HG02943 (cell line): ENCODE measurements around the gene CAMSAP3.
A peak's percentile ranks its signal among the peaks of the same experiment; 100 is the strongest.

Experiments used
- ATAC-seq: cut with Tn5 transposase; IDR thresholded peaks from one replicate; pipeline ENCODE4 v1.9.1; 2021; ENCODE audit warnings: mild to moderate bottlenecking, low read depth, moderate library complexity; ENCODE audit not compliant: unreplicated experiment

The CAMSAP3 gene

GRCh38 chr19:7612282-7613274, 16.9 kb downstream of the CAMSAP3 start:
- no peak for ATAC-seq

- no peak for ATAC-seq
Observed at GRCh38 chr19:7614859-7615741, 19.4 kb downstream of the CAMSAP3 start.

GRCh38 chr19:7617172-7617571, 21.5 kb downstream of the CAMSAP3 start:
- no peak for ATAC-seq

- ATAC-seq, result no peak
Observed at GRCh38 chr19:7617735-7618134, 22.1 kb downstream of the CAMSAP3 start.

GRCh38 chr19:7618348-7618747, 22.7 kb downstream of the CAMSAP3 start:
- ATAC-seq, result no peak

- no peak for ATAC-seq
Observed at GRCh38 chr19:7618771-7619510, 23.3 kb downstream of the CAMSAP3 start.

- ATAC-seq, result no peak
Observed at GRCh38 chr19:7619671-7620441, 24.2 kb downstream of the CAMSAP3 start.

- no peak for ATAC-seq
Observed at GRCh38 chr19:7620442-7621412, 25.1 kb downstream of the CAMSAP3 start.

GRCh38 chr19:7622933-7623685, 27.4 kb downstream of the CAMSAP3 start:
- ATAC-seq, result no peak

GRCh38 chr19:7623725-7624603, 28.3 kb downstream of the CAMSAP3 start:
- no peak for ATAC-seq

GRCh38 chr19:7624810-7625209, 29.1 kb downstream of the CAMSAP3 start:
- no peak for ATAC-seq

GRCh38 chr19:7625763-7626372, 30.2 kb downstream of the CAMSAP3 start:
- ATAC-seq, result no peak

GRCh38 chr19:7627166-7627565, 31.5 kb downstream of the CAMSAP3 start:
- ATAC-seq, result no peak

- ATAC-seq, result no peak
Observed at GRCh38 chr19:7628589-7629311, 33.1 kb downstream of the CAMSAP3 start.

- peak; percentile 91 for ATAC-seq
Observed at GRCh38 chr19:7629347-7630054, 33.8 kb downstream of the CAMSAP3 start, which contains the start of the genes PET100 and XAB2. Gene PET100, plus strand, starts transcription at chr19:7629793. Its CDS starts 41 bp downstream, at chr19:7629834. Gene XAB2, minus strand, starts transcription at chr19:7629545. Its CDS starts 18 bp downstream, at chr19:7629527.
